ENCODE measurements around the gene MACROD2. TPM values are rescaled to one million over a fixed set of nuclear protein-coding genes. Genes with fewer than 3 reads are reported as not detected.

MACROD2 gene
- total RNA-seq, 1 experiment from 2014 or later, result 3.7 TPM

- H3K4me2 ChIP-seq (ENCODE audit: low read length), result no peak overlapping the region
- H4K20me1 ChIP-seq (ENCODE audit: insufficient read depth), result no peaks in the 10 kb centered on the region
- ChIA-PET POLR2A (no interaction called here), CTCF (no interaction called here), RAD21 (ENCODE audit: low non-redundant PET in 1 of 2, low total read pairs in 2 of 2, uncharacterized antibody in 2 of 2, unreplicated experiment in 2 of 2) (no interaction called here)
- no peak for ATAC-seq
- DNase-seq (ENCODE audit: low read depth, low spot score), result no peak
- no peak overlapping the region for H3K4me3 ChIP-seq (replicated peaks in 1 of 2; ENCODE audit: low read depth in 1 of 2, low read length in 2 of 2)
- TF ChIP-seq CEBPB (IDR thresholded peaks at IDR 0.05; ENCODE audit: low read depth) (no peak), RAD21 (IDR thresholded peaks at IDR 0.05; ENCODE audit: low read depth) (no peak), TCF7L2 (IDR thresholded peaks at IDR 0.05; ENCODE audit: borderline replicate concordance, extremely low read depth, insufficient read depth, insufficient read length) (no peak), EZH2phosphoT487 (IDR thresholded peaks at IDR 0.05; ENCODE audit: borderline replicate concordance) (no peak), ZFX (IDR thresholded peaks at IDR 0.05) (no peak), ZNF274 (IDR thresholded peaks at IDR 0.05; ENCODE audit: low read depth, low read length) (no peak), SRF (IDR thresholded peaks at IDR 0.05; ENCODE audit: low read depth) (no peak), REST (IDR thresholded peaks at IDR 0.05; ENCODE audit: low read depth) (no peak), JUND (IDR thresholded peaks at IDR 0.05) (no peak)
- TF ChIP-seq, protein P1, sequence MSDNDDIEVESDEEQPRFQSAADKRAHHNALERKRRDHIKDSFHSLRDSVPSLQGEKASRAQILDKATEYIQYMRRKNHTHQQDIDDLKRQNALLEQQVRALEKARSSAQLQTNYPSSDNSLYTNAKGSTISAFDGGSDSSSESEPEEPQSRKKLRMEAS (IDR thresholded peaks at IDR 0.05), result no peak
- TF ChIP-seq, protein P2, sequence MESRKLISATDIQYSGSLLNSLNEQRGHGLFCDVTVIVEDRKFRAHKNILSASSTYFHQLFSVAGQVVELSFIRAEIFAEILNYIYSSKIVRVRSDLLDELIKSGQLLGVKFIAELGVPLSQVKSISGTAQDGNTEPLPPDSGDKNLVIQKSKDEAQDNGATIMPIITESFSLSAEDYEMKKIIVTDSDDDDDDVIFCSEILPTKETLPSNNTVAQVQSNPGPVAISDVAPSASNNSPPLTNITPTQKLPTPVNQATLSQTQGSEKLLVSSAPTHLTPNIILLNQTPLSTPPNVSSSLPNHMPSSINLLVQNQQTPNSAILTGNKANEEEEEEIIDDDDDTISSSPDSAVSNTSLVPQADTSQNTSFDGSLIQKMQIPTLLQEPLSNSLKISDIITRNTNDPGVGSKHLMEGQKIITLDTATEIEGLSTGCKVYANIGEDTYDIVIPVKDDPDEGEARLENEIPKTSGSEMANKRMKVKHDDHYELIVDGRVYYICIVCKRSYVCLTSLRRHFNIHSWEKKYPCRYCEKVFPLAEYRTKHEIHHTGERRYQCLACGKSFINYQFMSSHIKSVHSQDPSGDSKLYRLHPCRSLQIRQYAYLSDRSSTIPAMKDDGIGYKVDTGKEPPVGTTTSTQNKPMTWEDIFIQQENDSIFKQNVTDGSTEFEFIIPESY (IDR thresholded peaks at IDR 0.05; ENCODE audit: extremely low read depth, insufficient replicate concordance, low read length), result no peak
- TF ChIP-seq, protein P3, sequence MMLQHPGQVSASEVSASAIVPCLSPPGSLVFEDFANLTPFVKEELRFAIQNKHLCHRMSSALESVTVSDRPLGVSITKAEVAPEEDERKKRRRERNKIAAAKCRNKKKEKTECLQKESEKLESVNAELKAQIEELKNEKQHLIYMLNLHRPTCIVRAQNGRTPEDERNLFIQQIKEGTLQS (IDR thresholded peaks at IDR 0.05), result no peak
- H3K4me1 ChIP-seq (ENCODE audit: control insufficient read depth in 1 of 2, insufficient read depth in 2 of 2, low read length in 2 of 2), result no peaks in the 10 kb centered on the region
- H3K27ac ChIP-seq (ENCODE audit: low read depth, low read length), result no peak overlapping the region
- no peaks in the 10 kb centered on the region for H3K9me2 ChIP-seq (ENCODE audit: insufficient read depth)
- no peak overlapping the region for H3K9ac ChIP-seq (ENCODE audit: low read length)
- H2AFZ ChIP-seq (ENCODE audit: low read depth, low read length, poor library complexity, severe bottlenecking), result no peak overlapping the region
- no TSS peak for BruUV-seq (replicated peaks)
- H3K79me2 ChIP-seq (ENCODE audit: insufficient read depth, low read length), result no peaks in the 10 kb centered on the region
- H3K36me3 ChIP-seq (ENCODE audit: control insufficient read depth in 1 of 2, insufficient read depth in 2 of 2, low read length in 2 of 2), result no peaks in the 10 kb centered on the region
- H3K27me3 ChIP-seq (ENCODE audit: insufficient read depth, low read length), result no peaks in the 10 kb centered on the region
- intact Hi-C loops (cut with micrococcal nuclease), result no loop called here
- H3K9me3 ChIP-seq (ENCODE audit: control insufficient read depth in 1 of 2, insufficient read depth in 1 of 2, low read depth in 1 of 2, low read length in 2 of 2), result no peaks in the 10 kb centered on the region
Observed at GRCh38 chr20:14521016-14521415, 525.7 kb downstream of the MACROD2 start.

Measured in HCT116 (cell line).